Activated T-helper 17 cell treated with anti-CD3 and anti-CD28 coated beads, Interleukin-2, amount 50 U/mL, for 72 hours (primary cell): ENCODE data around the gene CHAT. TPM values are rescaled to one million over a fixed set of nuclear protein-coding genes. Genes with fewer than 3 reads are reported as not detected.

Source experiments
- ATAC-seq: fragments of 150-1000 bp; cut with Tn5 transposase; replicated peaks from 2 replicates; pipeline ENCODE4 v1.10.0; 2021; ENCODE audit warnings: mild to moderate bottlenecking, moderate library complexity
- H3K27ac Mint-ChIP-seq: one replicate; pipeline ENCODE4 v1.8.0; 2022; ENCODE audit warnings: mixed read lengths
- H3K27me3 Mint-ChIP-seq: one replicate; pipeline ENCODE4 v1.8.0; 2022; ENCODE audit warnings: mixed read lengths
- H3K36me3 Mint-ChIP-seq: one replicate; pipeline ENCODE4 v1.8.0; 2022; ENCODE audit warnings: low read depth, mild to moderate bottlenecking, mixed read lengths
- H3K4me1 Mint-ChIP-seq: one replicate; pipeline ENCODE4 v1.8.0; 2022; ENCODE audit warnings: mixed read lengths
- H3K4me3 Mint-ChIP-seq: one replicate; pipeline ENCODE4 v1.8.0; 2022; ENCODE audit warnings: mild to moderate bottlenecking, mixed read lengths
- H3K9me3 Mint-ChIP-seq: one replicate; pipeline ENCODE4 v1.8.0; 2022; ENCODE audit warnings: mixed read lengths
- total RNA-seq, 2 donors: library from RNA; stranded (reverse); gene quantifications; one replicate each; pipeline ENCODE4 v1.2.3, GENCODE V29; 2022

The CHAT gene
- total RNA-seq, result not detected

- Mint-ChIP-seq H3K9me3 (no peaks in the 10 kb centered on the region), H3K4me1 (peaks cover 4% of the 10 kb centered on the region), H3K4me3 (no peak within 1 kb of the TSS), H3K36me3 (peaks cover 15% of the 10 kb centered on the region), H3K27me3 (peaks cover 61% of the 10 kb centered on the region), H3K27ac (no peak within 1 kb of the TSS)
- no peak for ATAC-seq
Observed at GRCh38 chr10:49613882-49614241, at the start of gene CHAT. Gene CHAT, plus strand, starts transcription at chr10:49614037. Its CDS starts 153 bp downstream, at chr10:49614190.

GRCh38 chr10:49564461-49565009, 49.3 kb upstream of the CHAT start:
- H3K27me3 Mint-ChIP-seq, result peaks cover 39% of the 10 kb centered on the region
- no peaks in the 10 kb centered on the region for H3K9me3 Mint-ChIP-seq
- H3K4me1 Mint-ChIP-seq, result no peaks in the 10 kb centered on the region
- no peak for ATAC-seq
- no peak overlapping the region for H3K4me3 Mint-ChIP-seq
- H3K27ac Mint-ChIP-seq, result no peak overlapping the region
- H3K36me3 Mint-ChIP-seq, result no peaks in the 10 kb centered on the region

- Mint-ChIP-seq H3K36me3 (no peaks in the 10 kb centered on the region), H3K4me3 (no peak overlapping the region), H3K27me3 (peaks cover 23% of the 10 kb centered on the region), H3K27ac (no peak overlapping the region), H3K4me1 (no peaks in the 10 kb centered on the region), H3K9me3 (no peaks in the 10 kb centered on the region)
- no peak for ATAC-seq
Observed at GRCh38 chr10:49567810-49568209, 46.0 kb upstream of the CHAT start.

- Mint-ChIP-seq H3K27ac (no peak overlapping the region), H3K27me3 (peaks cover 23% of the 10 kb centered on the region), H3K4me1 (no peaks in the 10 kb centered on the region), H3K4me3 (no peak overlapping the region), H3K36me3 (no peaks in the 10 kb centered on the region), H3K9me3 (no peaks in the 10 kb centered on the region)
- ATAC-seq, result peak; percentile 70
Observed at GRCh38 chr10:49568235-49568634, 45.6 kb upstream of the CHAT start.

GRCh38 chr10:49569031-49569631, 44.7 kb upstream of the CHAT start:
- H3K27me3 Mint-ChIP-seq, result peaks cover 15% of the 10 kb centered on the region
- no peaks in the 10 kb centered on the region for H3K9me3 Mint-ChIP-seq
- H3K27ac Mint-ChIP-seq, result peak overlapping the region; percentile 4
- H3K4me3 Mint-ChIP-seq, result no peak overlapping the region
- no peaks in the 10 kb centered on the region for H3K4me1 Mint-ChIP-seq
- H3K36me3 Mint-ChIP-seq, result no peaks in the 10 kb centered on the region
- ATAC-seq, result peak; percentile 14

GRCh38 chr10:49571388-49571787, 42.4 kb upstream of the CHAT start:
- no peak overlapping the region for H3K27ac Mint-ChIP-seq
- no peaks in the 10 kb centered on the region for H3K9me3 Mint-ChIP-seq
- H3K4me3 Mint-ChIP-seq, result no peak overlapping the region
- H3K36me3 Mint-ChIP-seq, result no peaks in the 10 kb centered on the region
- peak; percentile 35 for ATAC-seq
- H3K4me1 Mint-ChIP-seq, result no peaks in the 10 kb centered on the region
- H3K27me3 Mint-ChIP-seq, result peaks cover 13% of the 10 kb centered on the region

- H3K27me3 Mint-ChIP-seq, result peaks cover 11% of the 10 kb centered on the region
- no peak overlapping the region for H3K27ac Mint-ChIP-seq
- no peaks in the 10 kb centered on the region for H3K9me3 Mint-ChIP-seq
- no peak for ATAC-seq
- no peak overlapping the region for H3K4me3 Mint-ChIP-seq
- H3K4me1 Mint-ChIP-seq, result no peaks in the 10 kb centered on the region
- no peaks in the 10 kb centered on the region for H3K36me3 Mint-ChIP-seq
Observed at GRCh38 chr10:49572594-49573114, 41.2 kb upstream of the CHAT start.

GRCh38 chr10:49575489-49576072, 38.3 kb upstream of the CHAT start:
- Mint-ChIP-seq H3K36me3 (no peaks in the 10 kb centered on the region), H3K27ac (no peak overlapping the region), H3K4me1 (no peaks in the 10 kb centered on the region), H3K27me3 (peaks cover 15% of the 10 kb centered on the region), H3K9me3 (no peaks in the 10 kb centered on the region), H3K4me3 (no peak overlapping the region)
- ATAC-seq, result no peak

GRCh38 chr10:49577182-49577925, 36.5 kb upstream of the CHAT start:
- Mint-ChIP-seq H3K27ac (no peak overlapping the region), H3K27me3 (peaks cover 16% of the 10 kb centered on the region), H3K9me3 (no peaks in the 10 kb centered on the region), H3K36me3 (no peaks in the 10 kb centered on the region), H3K4me1 (no peaks in the 10 kb centered on the region), H3K4me3 (no peak overlapping the region)
- ATAC-seq, result peak; percentile 70

GRCh38 chr10:49578392-49578791, 35.4 kb upstream of the CHAT start:
- H3K27me3 Mint-ChIP-seq, result peaks cover 25% of the 10 kb centered on the region
- no peaks in the 10 kb centered on the region for H3K4me1 Mint-ChIP-seq
- no peak for ATAC-seq
- H3K27ac Mint-ChIP-seq, result no peak overlapping the region
- no peaks in the 10 kb centered on the region for H3K9me3 Mint-ChIP-seq
- no peak overlapping the region for H3K4me3 Mint-ChIP-seq
- no peaks in the 10 kb centered on the region for H3K36me3 Mint-ChIP-seq

- no peak overlapping the region for H3K4me3 Mint-ChIP-seq
- no peaks in the 10 kb centered on the region for H3K9me3 Mint-ChIP-seq
- no peaks in the 10 kb centered on the region for H3K4me1 Mint-ChIP-seq
- no peak for ATAC-seq
- no peak overlapping the region for H3K27ac Mint-ChIP-seq
- H3K36me3 Mint-ChIP-seq, result no peaks in the 10 kb centered on the region
- peaks cover 34% of the 10 kb centered on the region for H3K27me3 Mint-ChIP-seq
Observed at GRCh38 chr10:49579621-49580020, 34.2 kb upstream of the CHAT start.

- Mint-ChIP-seq H3K9me3 (peaks cover 4% of the 10 kb centered on the region), H3K4me1 (no peaks in the 10 kb centered on the region), H3K36me3 (no peaks in the 10 kb centered on the region), H3K27ac (no peak overlapping the region), H3K27me3 (peaks cover 30% of the 10 kb centered on the region), H3K4me3 (no peak overlapping the region)
- no peak for ATAC-seq
Observed at GRCh38 chr10:49585387-49585786, 28.4 kb upstream of the CHAT start.

- no peak overlapping the region for H3K4me3 Mint-ChIP-seq
- H3K27me3 Mint-ChIP-seq, result peaks cover 28% of the 10 kb centered on the region
Observed at GRCh38 chr10:49587981-49588380, 25.9 kb upstream of the CHAT start.

GRCh38 chr10:49592726-49593563, 20.9 kb upstream of the CHAT start:
- Mint-ChIP-seq H3K4me1 (peaks cover 4% of the 10 kb centered on the region), H3K36me3 (no peaks in the 10 kb centered on the region), H3K27me3 (peaks cover 9% of the 10 kb centered on the region), H3K4me3 (no peak overlapping the region), H3K27ac (no peak overlapping the region), H3K9me3 (peaks cover 4% of the 10 kb centered on the region)
- peak; percentile 54 for ATAC-seq

More at GRCh38 chr10:49587981-49588380, 25.9 kb upstream of the CHAT start:
- H3K4me1 Mint-ChIP-seq, result peaks cover under 1% of the 10 kb centered on the region
- H3K27ac Mint-ChIP-seq, result no peak overlapping the region
- no peaks in the 10 kb centered on the region for H3K36me3 Mint-ChIP-seq
- peaks cover 4% of the 10 kb centered on the region for H3K9me3 Mint-ChIP-seq
- no peak for ATAC-seq
